HG03103 (cell line): ENCODE measurements around the gene SMAD3.
A peak's percentile ranks its signal among the peaks of the same experiment; 100 is the strongest.
"Not testable (repeated sequence)": the region's sequence is repeated elsewhere in the genome, so short reads cannot be mapped to it uniquely, and the experiment has no call there.

Experiments
- ATAC-seq: cut with Tn5 transposase; IDR thresholded peaks from one replicate; pipeline ENCODE4 v1.9.1; 2021; ENCODE audit warnings: low read depth; ENCODE audit not compliant: unreplicated experiment

SMAD3 gene

GRCh38 chr15:67107014-67107812 is 41.8 kb downstream of the SMAD3 start:
- ATAC-seq: no peak

GRCh38 chr15:67108122-67108961 is 42.9 kb downstream of the SMAD3 start:
- ATAC-seq: no peak

- peak; percentile 64 for ATAC-seq
Measured at GRCh38 chr15:67109141-67110034, 44.0 kb downstream of the SMAD3 start.

GRCh38 chr15:67110361-67110781 is 45.0 kb downstream of the SMAD3 start:
- ATAC-seq: no peak

- ATAC-seq: no peak
Measured at GRCh38 chr15:67110958-67111864, 45.8 kb downstream of the SMAD3 start.

GRCh38 chr15:67114046-67114445 is 48.6 kb downstream of the SMAD3 start:
- no peak for ATAC-seq

GRCh38 chr15:67114846-67115585 is 49.6 kb downstream of the SMAD3 start:
- no peak for ATAC-seq

- no peak for ATAC-seq
Measured at GRCh38 chr15:67115586-67115969, 50.2 kb downstream of the SMAD3 start.

- no peak for ATAC-seq
Measured at GRCh38 chr15:67116742-67117141, 51.3 kb downstream of the SMAD3 start.

GRCh38 chr15:67117370-67117769 is 52.0 kb downstream of the SMAD3 start:
- no peak for ATAC-seq

GRCh38 chr15:67118808-67119207 is 53.4 kb downstream of the SMAD3 start:
- ATAC-seq: no peak

GRCh38 chr15:67119238-67119846 is 53.9 kb downstream of the SMAD3 start:
- ATAC-seq: no peak

- ATAC-seq: no peak
Measured at GRCh38 chr15:67120009-67120838, 54.8 kb downstream of the SMAD3 start.

- ATAC-seq: no peak
Measured at GRCh38 chr15:67120839-67121643, 55.6 kb downstream of the SMAD3 start.

- no peak for ATAC-seq
Measured at GRCh38 chr15:67121644-67122605, 56.5 kb downstream of the SMAD3 start.

GRCh38 chr15:67122816-67123215 is 57.4 kb downstream of the SMAD3 start:
- ATAC-seq: not testable (repeated sequence)
